KG1 (cell line): Measurements from ENCODE around the gene SLC26A8.
"Not testable (repeated sequence)": the region's sequence is repeated elsewhere in the genome, so short reads cannot be mapped to it uniquely, and the experiment has no call there.

Source experiments
- DNase-seq: peaks from one replicate; lab custom pipeline; 2025; lab: John Stamatoyannopoulos, UW

SLC26A8 gene

DNA sequence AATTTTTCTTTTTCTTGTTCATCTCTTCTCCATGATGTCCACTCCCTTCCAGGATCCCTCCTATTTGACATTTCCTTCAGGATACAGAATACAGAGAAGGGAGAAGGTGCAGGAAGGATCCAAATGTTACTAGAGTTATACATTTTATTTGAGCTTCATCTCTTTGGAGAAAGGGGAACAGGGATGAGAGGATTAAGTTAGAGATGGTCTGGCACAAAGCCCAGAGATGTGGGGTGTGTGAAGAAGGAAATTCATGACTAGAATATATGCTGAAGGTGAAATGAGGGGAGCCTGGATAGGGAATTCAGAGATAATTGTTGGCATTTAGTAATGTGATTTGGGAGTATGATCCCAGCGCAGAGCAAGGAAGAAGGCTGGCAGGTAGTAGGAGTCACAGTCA, 81.1 kb downstream of the SLC26A8 start:
- DNase-seq, result no peak

DNA sequence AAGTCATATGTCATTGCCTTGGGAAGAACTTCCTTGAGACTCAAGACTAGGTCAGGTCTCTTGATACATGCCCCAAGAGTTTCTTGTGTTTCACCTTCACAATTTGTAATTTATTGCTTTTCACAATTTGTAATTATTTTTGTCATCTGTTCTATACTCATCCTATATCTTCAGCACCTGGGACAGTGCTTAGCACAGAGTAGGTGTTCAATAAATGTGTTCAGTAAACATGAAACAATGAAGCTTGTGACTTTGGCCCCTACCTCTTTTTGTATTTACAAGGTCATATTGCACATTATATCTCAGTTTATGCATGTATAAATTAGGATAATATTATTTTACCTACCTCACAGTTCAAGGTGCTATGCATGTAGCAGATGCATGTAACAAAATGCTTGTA, 82.1 kb downstream of the SLC26A8 start:
- no peak for DNase-seq

DNA sequence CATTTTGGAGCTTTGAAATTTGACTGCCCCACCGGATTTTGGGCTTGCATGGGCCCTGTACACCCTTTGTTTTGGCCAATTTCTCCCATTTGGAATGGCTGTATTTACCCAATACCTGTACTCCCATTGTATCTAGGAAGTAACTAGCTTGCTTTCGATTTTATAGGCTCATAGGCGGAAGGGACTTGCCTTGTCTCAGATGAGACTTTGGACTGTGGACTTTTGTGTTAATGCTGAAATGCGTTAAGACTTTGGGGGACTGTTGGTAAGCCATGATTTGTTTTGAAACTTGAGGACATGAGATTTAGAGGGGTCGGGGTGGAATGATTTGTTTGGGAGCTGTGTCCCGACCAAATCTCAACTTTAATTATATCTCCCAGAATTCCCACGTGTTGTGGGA, 83.3 kb downstream of the SLC26A8 start:
- not testable (repeated sequence) for DNase-seq

DNA sequence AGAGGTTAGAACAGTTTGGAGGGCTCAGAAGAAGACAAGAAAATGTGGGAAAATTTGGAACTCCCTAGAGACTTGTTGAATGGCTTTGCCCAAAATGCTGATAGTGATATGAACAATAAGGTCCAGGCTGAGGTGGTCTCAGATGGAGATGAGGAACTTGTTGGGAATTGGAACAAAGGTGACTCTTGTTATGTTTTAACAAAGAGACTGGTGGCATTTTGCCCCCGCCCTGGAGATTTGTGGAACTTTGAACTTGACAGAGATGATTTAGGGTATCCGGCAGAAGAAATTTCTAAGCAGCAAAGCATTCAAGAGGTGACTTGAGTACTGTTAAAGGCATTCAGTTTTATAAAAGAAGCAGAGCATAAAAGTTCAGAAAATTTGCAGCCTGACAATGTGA, 84.4 kb downstream of the SLC26A8 start:
- not testable (repeated sequence) for DNase-seq

DNA sequence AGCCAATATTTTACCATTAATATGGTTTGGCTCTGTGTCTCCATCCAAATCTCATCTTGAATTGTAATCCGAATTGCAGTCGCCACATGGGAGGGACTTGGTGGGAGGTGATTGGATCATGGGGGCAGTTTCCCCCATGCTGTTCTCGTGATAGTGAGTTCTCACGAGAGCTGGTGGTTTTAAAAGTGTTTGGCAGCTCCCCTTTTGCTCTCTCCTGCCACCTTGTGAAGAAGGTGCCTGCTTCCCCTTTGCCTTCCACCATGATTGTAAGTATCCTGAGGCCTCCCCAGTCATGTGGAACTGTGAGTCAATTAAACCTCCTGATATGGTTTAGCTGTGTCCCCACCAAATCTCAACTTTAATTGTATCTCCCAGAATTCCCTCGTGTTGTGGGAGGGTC, 85.2 kb downstream of the SLC26A8 start:
- not testable (repeated sequence) for DNase-seq

DNA sequence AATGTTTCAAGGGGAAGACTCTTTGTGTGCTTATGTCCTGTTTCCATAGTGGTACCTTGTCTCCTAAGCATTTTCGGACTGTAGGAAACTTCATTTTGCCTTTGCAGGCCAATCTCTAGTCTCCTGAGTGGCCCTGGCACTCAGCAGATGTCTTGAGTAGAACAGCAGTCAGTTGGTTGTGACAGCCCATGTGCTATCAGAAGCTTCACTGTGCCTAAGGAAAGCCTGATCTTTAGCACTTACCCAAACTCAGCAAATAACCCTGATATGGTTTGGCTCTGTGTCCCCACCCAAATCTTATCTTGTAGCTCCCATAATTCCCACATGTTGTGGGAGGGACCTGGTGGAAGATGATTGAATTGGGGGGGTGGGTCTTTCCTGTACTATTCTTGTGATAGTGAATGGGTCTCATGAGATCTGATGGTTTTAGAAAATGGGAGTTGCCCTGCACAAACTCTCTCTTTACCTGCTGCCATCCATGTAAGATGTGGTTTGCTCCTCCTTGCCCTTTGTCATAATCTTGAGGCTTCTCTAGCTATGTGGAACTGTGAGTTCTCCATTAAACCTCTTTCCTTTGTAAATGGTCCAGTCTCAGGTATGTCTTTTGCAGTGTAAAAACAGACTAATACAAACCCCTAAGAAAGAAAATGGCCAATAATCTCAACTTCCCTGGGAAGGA, 87.6 kb downstream of the SLC26A8 start:
- no peak for DNase-seq

DNA sequence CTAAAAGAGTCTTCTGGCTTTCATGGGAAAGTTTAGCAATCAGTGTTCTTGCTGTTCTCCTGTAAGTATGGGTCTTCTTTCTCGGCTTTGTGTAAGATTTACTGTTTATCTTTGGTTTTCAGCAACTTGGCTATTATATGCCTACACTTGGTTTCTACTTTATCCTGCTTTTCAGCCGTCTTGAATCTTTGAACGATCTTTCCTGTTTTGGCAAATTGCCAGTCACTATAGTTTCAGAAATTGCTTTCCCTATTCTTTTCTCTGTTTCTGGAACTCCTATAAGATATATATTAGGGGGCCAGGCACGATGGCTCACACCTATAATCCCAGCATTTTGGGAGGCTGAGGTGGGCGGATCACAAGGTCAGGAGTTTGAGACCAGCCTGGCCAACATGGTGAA, 89.0 kb downstream of the SLC26A8 start:
- DNase-seq, result no peak

DNA sequence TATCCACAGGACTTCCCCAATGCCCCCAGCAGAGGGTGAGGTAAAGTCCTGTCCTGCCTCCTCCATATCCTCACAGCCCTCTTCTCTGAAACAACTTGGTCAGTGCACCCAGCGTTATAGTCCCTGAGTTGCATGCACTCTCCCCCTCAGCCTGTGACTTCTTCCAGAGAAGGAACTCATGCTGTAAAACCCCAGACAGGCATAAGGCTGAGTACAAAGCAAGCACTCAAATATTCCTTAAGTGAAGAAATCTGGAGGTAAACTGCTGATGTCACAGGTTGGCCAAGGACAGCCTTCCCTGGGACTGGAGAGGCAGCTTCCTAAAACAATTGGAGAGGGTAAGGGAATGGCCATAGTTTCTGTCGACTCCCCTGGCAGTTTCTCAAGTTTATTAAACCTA, 90.6 kb downstream of the SLC26A8 start:
- no peak for DNase-seq

DNA sequence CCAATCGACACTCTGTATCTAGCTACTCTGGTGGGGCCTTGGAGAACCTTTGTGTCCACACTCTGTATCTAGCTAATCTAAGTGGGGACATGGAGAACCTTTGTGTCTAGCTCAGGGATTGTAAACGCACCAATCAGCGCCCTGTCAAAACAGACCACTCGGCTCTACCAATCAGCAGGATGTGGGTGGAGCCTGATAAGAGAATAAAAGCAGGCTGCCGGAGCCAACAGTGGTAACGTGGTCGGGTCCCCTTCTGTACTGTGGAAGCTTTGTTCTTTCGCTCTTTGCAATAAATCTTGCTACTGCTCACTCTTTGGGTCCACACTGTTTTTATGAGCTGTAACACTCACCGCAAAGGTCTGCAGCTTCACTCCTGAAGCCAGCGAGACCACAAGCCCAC, 92.6 kb downstream of the SLC26A8 start:
- not testable (repeated sequence) for DNase-seq

DNA sequence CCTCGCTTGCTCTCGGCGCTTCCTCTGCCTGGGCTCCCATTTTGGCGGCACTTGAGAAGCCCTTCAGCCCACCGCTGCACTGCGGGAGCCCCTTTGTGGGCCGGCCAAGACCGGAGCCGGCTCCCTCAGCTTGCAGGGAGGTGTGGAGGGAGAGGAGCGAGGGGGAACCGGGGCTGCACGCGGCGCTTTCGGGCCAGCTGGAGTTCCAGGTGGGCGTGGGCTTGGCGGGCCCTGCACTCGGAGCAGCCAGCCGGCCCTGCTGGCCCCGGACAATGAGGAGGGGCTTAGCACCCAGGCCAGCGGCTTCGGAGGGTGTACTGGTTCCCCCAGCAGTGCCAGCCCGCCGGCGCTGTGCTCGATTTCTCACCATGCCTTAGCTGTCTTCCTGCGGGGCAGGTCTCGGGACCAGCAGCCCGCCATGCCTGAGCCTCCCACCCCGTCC, 93.3 kb downstream of the SLC26A8 start:
- no peak for DNase-seq

DNA sequence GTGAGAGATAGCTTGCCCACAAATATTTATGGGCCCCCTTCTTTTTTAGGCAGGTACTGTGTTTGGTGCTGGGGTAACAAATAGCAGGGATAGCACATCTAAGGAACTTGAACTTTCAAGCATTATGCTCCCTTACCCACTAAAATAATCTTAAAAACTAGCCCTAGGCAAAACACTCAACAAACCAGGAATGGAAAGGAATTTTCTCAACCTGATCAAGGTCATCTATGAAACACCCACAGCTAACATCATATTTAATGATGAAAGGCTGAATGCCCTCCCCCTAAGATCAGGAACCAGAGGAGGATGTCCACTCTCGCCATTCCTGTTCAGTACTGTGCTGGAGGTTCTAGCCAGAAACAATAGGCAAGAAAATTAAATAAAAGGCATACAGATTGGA, 94.8 kb downstream of the SLC26A8 start:
- DNase-seq, result no peak

DNA sequence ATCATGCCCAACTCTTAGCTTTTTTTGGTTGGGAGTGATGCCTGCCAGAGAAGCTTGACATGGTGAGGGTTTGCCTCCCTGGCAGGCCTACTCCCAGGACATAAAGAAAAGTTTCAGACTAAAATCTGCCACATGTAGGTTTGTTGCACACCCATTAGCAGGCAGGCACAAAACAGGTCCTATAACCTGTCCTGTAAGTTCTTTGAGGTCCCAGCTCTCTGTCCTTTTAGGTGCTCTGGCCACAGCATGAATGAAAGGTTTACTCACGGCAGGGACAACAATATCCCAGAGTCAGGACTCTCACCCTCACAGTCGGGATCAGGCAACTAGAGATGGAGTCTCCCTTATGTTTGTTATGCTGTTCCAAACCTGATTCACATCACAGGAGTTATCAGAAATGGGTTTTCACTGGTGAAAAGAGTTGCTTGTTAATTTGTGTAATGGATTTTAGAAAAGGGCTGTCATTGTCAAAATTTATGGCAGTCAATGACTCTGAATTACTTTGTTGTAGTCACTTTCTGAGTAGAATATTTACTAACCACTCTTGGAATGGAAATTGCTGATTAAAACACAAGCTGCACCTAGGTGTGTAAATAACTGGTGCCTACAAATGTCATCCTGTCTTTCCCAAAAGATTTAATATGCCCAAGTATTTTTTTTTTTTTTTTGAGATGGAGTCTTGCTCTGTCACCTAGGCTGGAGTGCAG, 97.8 kb downstream of the SLC26A8 start:
- no peak for DNase-seq

DNA sequence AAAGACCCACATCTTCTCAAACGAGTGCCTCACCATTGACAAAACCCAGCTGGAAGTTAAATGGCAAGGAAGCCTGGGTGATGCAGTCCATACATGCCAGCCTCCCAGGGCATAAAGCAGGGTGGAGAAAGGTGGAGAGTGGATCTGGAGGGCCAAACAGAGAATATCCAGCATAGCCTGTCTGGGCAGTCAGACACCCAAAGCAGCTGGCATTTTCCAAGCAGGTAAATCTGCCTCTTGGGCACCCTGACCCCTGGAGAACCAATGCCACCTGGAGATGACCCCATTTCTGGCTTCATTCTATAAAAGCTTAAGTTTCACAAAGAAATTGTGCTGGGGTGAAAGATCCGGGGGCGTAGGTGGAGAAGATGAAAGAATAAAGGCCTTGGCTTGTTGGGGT, 98.5 kb downstream of the SLC26A8 start:
- DNase-seq, result no peak

DNA sequence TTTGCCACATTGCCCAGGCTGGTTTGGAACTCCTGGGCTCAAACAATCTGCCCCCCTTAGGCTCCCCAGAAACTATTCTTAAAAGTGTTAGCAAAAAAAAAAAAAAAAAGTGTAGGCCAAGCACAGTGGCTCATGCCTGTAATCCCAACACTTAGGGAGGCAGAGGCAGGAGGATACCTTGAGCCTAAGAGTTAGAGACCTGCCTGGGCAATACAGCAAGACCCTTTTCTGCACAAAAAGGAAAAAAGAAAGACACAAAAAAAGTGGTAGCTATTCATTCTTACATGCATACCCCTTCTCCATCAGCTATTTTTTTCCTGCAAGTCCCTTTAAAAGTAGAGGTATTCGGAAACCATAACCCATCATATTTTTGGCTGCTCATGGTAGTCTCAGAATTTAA, 100.3 kb downstream of the SLC26A8 start:
- no peak for DNase-seq

DNA sequence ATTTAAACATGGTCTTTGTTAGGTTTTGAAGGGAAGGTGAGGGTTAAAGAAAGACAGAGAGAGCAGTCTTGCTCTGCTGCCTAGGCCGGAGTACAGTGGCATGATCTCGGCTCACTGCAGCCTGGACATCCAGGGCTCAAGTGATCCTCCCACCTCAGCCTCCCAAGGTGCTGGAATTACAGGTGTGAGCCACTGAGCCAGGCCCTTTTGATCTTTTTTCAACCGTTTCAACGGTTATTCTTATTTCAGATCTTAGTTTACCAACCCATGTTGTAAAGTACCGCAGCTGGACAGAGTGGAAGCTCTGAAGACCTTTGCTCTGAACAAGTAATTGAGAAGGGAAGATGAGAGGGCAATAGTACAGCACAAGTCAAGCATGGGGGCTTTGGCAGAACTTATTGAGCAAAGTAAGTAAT, 102.3 kb downstream of the SLC26A8 start:
- no peak for DNase-seq

DNA sequence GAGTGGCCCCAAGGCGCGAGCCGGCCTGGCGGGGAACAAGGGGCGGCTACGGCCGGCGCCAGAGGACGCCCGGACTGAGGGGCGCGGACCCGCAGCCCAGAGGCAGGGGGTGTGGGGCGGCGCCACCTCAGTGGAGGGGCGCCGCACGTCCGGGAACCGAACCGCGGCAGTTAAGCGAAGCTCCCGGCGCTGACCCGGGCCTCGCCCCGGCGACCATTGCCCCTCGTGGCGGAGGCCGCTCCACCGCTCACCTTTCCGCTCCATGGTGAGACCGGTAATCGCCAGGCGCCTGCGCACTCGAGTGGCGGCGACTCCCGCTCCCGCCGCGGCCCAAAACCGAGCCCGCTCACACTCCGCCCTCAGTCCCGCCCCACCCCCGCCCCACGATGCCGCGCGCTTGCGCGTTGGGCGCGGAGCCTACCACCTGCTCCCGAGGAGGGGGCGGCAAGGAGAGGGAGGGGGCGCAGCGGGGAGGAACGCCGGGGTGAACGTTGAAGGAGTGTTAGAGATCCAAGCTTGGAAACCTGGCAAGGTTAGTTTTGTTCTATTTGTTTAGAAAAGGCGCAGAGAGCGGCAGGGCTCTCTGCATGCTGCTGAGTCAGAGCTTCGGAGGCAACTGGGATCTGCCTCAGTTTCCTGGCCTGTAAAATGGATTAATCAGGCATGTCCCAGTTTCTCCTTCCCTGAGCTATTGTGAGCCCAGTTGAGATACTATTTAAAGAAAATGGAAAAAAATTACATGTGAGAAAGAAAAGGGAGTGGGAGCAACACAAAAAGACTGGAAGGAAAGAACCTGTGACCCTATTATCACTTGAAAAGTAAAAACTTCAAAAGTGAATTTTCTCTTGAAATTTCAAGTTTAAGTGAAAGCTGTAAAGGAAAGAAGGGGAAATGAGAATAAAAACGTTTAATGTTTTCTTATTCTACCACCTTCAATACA, 103.4 kb downstream of the SLC26A8 start, which contains the start of gene SRPK1:
TSS of gene SRPK1 (minus strand) at position 306 of the 940 bp plus-strand sequence. CDS start at position 264, 42 bp downstream.
- peak; percentile 70 for DNase-seq

DNA sequence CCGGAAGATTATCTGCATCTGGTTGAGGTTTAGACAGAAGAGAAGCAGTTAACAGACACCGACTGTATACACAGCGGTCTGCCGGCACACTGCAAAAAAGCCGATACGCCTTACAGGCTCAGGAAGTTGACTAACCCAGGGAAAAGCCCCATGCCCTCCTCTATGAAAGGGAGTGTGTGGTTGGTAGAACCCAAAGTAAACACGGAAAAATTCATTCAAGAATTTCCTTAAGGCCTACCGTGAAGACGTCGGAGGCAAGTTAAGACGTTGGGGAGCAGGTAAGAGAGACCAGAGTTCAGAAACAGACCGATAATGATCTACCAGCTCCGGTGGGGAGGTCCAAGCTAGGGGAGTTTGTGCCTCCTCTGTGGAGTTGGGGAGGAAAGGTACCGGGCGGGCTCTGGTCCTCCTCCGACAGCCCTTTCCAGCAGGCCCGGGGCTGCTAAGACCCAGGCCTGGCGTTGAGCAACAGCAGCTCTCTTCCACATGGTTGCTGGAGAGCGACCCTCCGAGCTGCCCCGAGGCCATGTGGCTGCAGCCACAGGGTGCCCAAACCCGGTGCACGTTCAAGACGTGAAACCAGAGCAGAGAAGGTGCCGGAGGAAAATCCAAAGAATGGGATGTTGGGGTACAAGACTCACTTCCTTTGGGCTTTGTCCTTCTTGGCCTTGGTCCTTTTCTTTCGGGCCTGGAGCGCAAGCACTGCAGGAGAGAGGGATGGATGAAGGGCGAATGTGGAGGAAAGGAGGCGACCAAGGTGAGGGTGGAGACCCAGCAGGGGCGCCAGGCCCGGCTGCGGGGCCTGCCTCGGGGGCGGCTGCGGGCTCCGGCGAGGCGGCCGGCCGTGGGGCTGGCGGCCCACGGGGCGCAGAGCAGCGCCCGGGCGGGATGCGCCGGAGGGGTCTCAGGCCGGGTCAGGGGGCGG, 104.4 kb downstream of the SLC26A8 start:
- DNase-seq, result peak; percentile 61

DNA sequence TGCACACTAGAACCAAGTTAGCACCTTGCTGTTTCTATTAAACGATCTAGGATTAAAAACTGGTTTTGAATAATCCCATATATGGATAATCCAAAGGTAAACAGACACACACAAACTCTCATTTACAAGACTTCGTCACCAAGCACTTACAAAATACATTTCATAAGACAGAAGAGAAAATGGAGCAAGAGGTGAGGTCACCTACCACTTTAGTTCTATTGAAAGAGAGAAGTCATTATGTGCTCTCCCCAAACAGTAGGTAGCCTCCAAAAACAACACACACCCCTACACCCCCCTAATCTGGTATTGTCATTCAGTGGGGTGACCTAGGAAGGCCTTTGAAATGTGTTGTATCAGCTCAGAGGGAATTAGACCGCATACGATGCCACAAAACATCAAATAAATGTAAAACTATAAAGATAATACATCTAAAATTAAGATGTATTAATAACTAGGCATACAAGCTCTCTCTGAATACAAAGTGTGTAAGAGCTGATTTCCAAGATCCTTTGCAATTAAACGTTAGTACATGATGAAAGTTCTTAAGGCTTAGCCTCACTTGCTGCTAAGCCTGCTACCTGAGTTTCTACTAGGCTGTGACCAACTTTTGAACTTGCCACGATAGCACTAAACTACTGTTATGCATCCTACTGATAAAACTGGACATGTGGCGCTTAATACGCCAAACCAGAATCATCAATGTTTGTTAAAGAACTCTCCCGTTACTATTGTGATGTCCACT, 105.2 kb downstream of the SLC26A8 start:
- DNase-seq, result no peak

DNA sequence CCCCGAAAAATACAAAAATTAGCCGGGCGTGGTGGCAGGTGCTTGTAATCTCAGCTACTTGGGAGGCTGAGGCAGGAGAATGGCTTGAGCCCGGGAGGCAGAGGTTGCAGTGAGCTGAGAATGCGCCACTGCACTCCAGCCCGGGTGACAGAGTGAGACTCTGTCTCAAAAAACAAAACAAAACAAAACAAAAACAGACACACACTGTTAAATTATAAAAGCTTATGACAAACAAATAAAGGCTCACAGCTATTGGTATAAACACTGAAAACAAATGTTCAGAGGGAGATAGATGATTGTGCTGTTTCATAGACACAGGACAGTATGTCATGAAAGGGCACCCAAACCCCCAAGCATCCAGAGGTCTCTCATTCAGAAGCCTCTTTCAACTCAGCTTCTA, 107.5 kb downstream of the SLC26A8 start:
- DNase-seq, result not testable (repeated sequence)

DNA sequence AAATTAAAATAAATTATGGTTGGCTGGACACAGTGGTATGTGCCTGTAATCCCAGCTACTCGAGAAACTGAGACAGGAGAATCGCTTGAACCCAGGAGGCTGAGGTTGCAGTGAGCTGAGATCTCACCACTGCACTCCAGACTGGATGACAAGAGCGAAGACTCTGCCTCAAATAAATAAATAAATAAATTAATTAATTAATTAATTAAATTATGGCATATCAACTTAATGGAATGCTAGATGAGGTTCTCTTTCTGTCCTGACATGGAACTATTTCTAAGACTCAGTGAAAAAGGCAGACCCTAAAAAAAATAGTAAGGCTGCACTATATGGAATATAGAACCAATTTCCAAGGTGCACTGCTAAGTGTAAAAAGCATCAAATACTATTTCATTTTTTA, 108.4 kb downstream of the SLC26A8 start:
- DNase-seq, result no peak

DNA sequence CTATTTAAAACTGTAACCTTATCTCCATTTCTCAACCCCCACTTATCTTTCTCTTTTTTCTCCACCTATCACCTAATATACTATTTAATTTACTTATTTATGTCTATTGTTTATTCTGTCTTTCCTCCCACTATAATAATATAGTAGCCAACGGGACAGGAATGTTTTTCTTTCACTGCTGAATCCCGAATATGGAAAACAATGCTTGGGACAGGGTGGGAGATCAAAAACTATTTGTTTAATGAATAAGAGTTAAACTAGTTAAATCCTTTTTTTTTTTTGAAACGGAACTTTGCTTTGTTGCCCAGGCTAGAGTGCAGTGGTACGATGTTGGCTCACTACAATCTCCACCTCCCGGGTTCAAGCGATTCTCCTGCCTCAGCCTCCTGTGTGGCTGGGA, 109.9 kb downstream of the SLC26A8 start:
- DNase-seq, result no peak
